IPS DF 4.7 (cell line): ENCODE measurements around the gene MRPS14.
"Not testable (repeated sequence)": the region's sequence is repeated elsewhere in the genome, so short reads cannot be mapped to it uniquely, and the experiment has no call there.

ENCODE experiments used
- DNase-seq: peaks from one replicate; pipeline ENCODE4 v3.0.0-alpha.2; 2013; ENCODE audit warnings: low spot score; ENCODE audit errors: extremely low read depth

The MRPS14 gene

DNA sequence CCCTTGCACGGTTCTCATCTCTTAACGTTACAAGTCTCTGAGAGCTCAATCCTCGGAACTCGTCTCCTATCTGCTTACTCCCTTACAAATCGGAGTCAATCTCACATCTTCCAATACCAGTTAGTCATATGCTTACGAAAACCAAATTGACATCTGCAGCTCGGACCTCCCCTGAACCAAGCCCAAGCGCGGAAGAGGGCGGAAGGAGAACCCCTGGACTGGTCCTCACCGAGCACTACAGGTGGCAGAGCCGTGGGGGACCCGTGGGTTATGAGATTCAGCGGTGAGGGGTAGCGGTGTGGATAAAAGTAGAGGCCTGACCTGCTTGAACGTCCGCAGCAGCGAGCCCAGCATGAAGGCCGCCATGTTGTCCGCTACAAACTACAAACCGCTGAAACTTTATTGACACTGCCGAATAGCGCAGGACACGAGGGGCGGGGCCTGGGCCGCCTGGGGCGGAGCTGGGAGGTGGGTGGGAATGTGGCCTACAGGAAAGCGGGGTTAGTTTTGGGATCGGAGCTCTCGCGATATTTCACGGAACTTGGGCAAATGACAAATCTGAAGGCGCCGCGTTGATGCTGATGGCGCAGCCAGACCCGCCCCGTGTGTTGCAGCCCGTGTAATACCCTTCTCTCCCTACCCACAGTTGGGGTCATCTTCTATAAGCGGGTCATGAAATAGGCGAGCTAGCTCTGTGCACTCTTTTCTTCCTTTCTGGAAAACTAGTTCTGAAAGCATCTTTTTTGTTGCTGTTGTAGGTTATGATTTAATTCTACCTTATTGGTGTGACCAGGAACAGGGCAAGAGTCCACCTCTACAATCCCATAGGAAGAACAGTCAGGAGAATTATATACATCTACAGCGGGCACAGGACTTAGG is at the start of gene MRPS14:
Gene MRPS14 (minus strand): TSS at position 383 of the 879 bp plus-strand sequence. CDS start 17 bp downstream, at position 366.
- DNase-seq, result peak; percentile 100

DNA sequence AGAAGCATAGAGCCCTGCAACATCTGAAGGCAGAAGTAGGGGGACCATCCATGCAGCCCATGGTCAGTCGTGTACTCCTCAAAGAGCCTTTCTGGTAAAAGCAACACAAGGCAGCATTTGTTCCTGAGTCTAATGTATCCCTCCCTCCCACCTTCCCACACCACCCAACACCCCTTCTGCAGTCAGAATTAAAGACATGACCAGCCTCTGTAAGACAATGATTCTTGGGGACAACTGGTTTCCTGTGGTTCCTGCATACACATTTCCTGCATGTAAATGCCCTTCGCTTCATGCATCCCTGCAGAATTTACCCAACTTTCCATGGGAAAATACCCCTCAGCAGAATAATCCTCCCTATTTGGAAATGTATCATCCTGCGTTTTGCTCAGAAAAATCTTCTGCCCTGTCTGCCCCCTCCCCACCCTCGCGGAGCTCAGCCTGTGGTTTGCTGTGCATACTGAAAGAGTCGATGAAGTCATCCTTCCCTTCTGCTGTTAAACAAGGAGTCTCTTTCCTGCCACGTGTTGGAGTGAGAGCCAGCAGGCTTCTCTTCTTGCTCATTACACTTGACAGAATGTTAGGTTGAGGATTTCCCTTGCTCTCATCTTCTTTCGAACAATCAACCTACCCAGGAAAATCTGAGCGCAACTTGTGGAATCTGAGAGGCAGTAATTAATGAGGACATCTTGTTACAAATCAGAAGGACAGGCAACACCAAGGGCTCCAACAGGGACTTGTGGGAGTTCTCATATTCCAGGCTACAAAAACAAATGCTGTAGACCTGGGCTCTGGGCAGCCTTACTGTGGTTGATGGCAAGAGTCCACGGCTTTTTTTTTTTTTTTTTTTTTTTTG is 49.1 kb upstream of the MRPS14 start:
- no peak for DNase-seq

DNA sequence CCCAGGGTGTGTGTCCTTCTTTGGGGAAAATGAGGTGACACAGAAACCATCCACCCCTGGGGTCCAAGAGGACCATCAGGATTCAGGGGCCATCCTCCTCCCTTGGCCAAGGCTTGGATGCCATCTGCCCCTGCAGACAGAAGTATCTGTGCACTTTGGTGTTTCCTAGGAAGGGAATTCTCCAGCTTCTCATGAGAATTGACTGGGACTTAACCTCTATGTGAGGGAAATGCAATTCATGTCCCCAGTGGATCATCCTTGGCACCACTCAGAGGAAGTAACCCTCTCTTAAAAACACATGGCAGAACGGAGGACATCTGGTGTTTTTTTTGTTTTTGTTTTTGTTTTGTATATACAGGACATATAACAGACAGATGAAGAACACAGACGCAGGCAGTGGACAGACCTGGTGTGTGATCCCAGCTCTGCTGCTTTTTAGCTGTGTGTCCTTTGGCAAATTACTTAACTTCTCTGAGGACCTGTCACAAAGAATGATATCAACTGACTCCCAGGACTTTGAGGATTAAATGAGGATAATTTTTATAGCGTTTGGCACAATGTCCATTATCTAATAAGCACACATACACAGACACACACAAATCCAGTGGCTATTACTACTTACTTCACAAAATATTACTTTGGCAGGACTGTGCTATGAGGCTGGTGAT is 48.2 kb upstream of the MRPS14 start:
- DNase-seq, result no peak

DNA sequence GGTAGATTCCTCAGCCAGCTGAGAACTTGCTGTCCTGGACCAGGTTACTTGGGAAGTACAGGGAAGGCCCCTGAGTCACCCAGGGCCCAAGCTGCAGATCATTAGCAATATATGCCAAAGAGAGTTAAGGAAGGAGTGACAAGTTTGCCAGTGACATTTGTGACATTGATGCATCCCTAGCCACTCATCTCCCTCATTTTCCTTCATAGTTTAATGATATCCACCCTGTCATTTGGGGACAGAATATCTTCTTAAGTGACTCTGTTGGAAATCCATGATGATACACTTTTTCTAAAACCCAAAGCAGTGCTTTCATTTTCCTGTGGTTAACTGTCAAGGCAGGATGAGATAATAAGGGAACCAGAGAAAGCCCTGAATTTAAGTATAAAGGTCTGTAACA is 47.6 kb upstream of the MRPS14 start:
- DNase-seq, result no peak

DNA sequence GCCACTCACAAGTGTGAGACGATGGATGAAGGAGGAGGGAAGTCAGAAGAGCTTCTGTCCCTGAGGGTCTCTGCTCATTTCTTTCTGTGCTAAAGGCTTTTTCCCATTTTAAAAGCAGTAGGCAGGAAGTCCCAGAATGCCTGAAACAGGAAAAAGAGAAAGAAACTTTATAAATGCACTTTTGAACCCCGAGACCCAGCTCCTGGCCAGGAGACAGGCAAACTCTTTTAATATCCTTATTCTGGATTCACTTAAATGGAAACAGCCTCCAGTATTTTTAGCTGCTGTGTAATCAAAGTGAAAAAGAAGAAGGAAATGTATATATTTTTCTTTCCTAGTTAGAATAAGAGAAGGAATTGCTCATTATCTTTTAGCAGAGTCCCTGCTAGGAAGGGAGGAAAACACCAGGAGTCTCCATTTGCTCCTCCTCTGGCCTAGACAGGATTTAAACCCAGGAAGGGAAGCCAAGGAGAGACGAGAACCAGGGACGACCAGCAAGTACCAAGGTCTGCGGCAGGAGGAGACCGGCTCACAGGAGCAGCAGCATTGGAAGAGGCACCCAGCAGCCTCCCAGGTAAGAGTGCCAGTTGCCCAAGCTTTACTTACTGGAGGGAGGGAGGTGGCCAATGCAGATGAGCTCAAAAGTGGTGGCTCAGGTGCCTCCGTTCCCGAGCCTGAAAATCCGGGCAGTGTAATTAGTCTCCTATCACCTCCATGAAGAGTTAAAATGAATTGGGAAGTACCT is 44.3 kb upstream of the MRPS14 start, which contains the start of gene TNN:
Gene TNN (plus strand): TSS at position 472 of the 745 bp plus-strand sequence. CDS start 9,586 bp downstream, outside the sequence.
- DNase-seq, result no peak

DNA sequence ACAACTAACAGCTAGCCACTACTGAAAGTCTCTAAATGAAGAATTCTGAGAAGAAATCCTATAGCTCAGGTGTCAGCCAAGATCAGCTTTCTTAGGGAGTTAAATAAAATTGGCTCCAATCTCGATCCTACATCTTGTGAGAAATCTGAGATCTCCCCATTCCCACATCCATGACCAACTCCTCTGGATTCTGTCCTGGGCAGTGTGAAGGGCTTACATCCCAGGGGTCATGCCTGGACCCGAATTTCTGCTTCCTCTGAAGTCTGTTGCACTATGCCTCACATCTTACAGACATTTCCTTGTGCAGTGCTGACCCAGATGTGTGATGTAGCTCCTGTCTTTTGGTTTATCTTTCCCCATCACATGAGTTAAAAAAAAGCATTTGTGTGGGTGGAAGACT is 39.6 kb upstream of the MRPS14 start:
- no peak for DNase-seq

DNA sequence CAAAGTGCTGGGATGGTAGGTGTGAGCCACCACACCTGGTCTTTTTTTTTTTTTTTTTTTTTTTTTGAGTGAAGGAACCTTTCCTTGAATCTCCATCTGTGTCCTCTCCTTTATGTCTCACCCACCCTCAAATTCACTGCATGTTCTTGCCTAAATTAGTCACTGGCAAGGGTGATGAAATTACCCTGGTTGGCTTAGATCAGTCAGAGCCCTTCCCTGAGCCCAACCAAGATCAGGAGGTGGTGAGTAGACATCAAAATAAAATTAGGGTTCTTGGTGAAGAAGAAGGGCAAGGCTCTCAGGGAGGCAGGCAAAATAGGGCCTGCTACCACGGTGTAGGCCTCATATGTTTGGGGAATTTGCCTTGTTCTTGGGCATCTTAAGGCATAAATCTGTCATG is 39.1 kb upstream of the MRPS14 start:
- no peak for DNase-seq

DNA sequence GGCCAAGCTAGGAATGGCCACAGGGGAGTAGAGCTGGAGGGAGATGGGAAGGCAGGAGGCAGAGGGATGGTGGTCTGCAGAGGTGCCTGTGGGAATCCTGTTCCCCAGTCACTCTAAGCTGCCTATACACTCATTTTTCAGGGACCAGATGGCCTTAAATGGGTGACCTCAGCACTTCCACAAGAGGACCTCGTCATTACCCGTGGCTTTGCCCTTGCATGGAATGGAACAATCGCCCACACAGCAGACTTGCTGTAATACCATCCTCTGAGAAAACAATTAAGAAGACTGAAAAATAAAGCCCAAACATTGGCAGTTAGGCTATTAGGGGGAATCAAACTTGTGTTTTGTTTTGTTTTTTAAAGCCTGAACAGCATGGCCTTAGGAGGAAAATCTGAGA is 31.5 kb upstream of the MRPS14 start:
- no peak for DNase-seq

DNA sequence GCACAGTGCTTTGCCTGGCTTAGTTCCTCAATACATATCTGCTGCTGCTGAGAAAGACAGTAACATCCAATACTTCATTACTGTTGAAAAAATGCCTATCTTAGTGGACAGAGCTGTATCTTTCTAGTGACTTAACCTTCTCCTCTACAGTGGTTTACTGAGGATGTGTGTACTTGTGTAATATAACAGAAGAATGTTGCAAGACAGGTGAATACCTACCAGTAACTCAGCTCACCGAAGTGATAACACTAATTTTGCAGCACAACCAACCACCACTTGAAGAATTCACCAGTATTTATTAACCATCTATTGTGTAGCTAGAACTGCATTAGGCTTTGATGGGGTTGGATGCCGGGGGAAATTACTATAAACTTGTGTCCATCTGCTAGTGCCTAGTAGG is 27.8 kb upstream of the MRPS14 start:
- no peak for DNase-seq

DNA sequence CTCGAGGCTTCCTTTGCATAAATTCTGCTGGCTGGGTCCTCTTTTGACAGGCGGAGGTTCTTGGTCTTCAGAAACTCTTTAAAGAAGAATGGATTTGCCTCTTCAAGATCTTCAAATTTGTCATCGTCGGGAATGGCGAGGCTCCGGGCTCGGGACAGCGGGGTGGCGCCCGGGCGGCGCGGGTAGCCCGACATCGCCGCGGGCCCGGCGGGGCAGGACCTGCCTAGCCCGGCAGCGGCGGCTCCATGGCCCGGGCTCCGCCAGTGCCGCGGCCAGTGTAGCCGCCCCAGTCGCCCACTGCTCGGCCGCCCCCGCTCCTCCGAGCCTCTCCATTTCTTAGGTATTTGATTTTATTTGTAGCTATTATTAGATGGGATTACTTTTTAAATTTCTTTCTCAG is 22.3 kb upstream of the MRPS14 start:
- no peak for DNase-seq

DNA sequence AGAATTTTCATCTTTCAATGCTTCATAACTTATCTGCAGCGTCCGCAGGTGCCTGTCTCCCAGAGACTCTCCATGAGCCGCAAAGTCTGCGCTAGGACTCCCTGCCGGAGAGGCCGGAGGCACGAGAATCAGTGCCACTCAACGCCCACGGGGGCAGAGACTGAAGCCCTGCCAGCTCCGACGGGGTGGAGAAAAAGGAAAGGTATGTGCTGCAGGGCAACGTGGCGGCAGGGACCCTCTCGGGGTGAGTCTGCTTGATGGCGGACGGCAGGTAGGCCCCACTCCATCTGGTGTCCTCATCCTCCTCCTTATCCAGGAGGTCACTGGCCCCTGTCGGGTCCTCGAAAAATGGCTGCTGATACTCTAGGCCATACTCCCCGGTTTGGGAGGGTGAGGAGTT is 21.9 kb upstream of the MRPS14 start:
- DNase-seq, result no peak

DNA sequence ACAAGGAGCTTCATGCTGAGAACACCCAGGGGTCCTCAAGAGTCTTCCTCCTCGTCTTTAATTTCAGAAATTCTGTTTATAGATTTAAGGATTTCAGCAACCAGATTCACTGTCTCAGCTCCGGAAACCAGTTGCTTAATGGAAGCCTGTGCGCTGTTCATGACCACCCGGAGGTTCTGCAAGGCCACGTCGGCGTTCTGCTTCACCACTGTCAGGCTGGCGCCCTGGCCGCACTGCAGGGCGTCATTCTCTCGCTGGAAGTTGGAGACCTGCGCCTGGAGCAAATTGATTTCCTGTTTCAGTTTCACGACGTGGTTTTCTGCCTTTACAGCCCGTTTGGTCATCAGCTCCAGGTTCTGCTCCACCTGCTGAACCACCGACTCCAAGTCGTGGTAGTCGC is 21.4 kb upstream of the MRPS14 start:
- not testable (repeated sequence) for DNase-seq

DNA sequence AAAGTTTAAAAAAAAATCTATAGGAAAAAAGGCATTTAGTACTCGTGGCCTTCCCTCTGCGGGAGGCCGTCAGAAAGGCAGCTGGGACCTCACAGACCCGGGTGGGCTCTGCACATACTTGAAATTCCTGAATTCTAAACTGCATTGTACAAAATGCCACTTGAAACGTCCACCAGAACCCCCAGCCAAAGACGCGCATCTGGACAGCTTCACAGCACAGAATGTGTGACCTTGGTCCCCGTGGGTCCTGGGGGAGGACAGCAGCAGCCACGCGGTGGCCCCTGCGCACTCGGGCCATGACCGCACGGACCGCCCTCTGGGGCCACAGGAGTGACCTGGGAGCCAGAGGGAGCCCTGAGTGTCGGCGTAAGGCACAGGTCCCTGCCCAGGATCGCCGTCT is 20.6 kb upstream of the MRPS14 start:
- no peak for DNase-seq

DNA sequence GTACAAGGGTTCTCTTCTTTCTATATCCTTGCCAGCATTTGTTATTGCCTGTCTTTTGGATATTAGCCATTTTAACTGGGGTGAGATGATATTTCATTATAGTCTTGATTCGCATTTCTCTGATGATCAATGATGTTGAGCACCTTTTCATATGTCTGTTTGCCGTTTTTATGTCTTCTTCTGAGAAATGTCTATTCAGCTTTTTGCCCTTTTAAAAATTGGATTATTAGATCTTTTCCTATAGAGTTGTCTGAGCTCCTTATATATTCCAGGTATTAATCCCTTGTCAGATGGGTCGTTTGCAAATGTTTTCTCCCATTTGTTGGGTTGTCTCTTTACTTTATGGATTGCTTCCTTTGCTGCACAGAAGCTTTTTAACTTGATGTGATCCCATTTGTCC is 19.4 kb upstream of the MRPS14 start:
- DNase-seq, result no peak

DNA sequence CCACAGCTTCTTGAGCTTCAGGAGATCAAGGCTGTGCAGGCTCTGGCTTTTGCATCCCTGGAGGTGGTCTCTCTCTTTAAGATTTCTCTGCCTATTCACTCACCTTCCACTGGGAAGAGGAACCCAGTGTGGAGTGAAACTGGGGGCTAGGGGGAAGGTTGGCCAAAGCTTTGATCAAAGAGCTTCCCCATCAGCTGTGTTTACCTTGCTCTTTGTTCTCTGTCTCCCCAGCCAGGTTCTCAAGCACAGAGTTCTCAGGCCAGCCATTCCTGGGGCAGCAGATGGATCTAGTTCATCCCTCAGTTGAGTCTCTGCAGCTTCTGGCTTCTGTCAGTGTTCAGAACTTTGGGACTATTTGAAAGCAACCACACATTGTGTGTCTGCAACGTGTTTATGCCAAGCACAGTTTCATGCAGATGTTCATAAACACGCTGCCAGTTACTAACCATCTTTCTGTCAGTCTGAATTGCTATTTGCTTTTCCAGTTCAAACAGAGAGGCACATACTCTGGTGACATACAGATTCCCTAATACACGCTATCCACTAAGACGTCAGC is 17.2 kb upstream of the MRPS14 start:
- DNase-seq, result no peak

DNA sequence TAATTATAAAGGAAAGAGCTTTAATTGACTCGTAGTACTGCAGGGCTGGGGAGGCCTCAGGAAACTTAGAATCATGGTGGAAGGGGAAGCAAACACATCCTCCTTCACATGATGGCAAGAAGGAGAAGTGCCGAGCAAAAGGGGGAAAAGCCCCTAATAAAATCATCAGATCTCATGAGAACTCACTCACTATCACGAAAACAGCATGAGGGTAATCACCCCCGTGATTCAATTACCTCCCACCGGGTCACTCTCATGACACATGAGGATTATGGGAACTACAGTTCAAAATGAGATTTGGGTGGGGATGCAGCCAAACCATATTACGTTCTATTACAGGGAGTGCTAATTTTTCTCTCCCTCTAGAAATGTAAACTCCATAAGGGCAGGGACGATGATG is 14.2 kb upstream of the MRPS14 start:
- DNase-seq, result no peak

DNA sequence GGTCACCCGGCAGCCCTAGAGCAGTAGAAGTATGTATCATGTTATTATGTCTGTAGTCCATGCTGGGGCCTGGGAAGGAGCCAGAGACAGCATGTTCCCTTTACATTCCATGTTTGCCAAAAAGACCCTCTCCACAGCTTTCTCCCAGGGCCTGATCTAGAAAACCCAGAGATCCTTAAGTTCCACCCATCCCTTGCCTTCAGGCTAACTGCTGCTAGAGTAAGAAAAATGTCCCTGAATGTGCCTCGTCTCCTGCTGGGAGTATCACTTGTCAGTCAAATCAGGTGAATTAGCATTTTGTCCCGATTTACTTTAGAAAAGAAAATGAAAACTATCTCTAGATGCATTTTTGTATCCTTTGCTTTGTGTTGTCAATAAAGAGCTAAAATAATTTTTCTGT is 13.3 kb upstream of the MRPS14 start:
- no peak for DNase-seq

DNA sequence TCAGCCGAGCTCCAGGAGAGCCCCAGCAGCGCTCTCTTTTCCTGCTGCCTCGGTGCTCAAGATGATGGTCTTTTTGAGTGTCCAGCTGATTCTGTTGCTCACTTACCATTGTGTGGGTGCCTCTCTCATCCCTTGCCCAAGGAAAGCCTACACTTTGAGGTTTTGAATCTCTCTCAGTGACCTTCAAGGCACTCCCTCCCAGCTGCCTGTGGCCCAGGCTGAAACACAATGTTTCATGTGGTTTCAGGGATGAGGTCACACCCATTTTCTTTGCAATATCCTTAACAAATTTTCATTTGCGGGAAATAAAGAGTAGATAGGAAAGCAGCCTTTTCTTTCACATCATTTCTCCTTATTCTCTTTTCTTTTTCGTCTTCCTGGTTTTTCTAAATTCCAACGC is 12.6 kb upstream of the MRPS14 start:
- no peak for DNase-seq

DNA sequence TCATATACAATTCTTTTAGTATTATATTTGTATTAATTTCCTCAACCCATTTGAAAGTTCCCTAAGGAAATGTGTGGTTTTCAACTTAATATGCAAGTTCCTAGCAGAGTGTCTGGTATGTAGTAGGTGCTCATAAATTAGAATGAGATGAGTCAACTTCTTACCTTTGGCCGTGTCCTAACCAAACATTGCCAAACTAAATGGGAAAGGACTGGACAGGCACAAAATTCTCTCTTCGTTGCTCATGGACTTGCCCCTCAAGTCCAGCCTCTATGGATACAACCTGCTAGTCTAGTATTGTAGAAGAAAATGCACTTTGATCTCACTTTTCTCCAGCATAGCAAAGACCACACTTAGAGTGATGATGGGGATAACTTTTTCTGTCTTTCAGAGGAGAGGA is 11.6 kb upstream of the MRPS14 start:
- DNase-seq, result no peak

DNA sequence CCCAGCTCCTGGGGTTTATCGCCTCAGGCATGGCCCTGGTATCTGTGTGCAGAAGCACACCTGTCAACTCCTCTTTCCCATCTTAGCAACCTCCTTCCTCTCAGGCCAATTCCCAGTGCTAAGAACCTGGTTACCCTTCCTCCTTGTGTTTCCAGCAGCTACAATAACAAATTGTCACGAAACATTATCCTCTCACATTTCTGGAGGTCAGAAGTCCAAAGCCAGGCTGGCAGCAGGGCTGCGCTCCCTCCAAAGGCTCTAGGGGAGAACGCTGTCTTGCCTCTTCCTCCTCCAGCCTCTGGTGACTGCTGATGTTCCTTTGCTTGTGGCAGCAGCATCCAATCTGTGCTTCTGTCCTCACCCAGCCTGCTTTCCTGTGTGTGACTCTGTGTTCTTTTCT is 10.7 kb upstream of the MRPS14 start:
- DNase-seq, result no peak

DNA sequence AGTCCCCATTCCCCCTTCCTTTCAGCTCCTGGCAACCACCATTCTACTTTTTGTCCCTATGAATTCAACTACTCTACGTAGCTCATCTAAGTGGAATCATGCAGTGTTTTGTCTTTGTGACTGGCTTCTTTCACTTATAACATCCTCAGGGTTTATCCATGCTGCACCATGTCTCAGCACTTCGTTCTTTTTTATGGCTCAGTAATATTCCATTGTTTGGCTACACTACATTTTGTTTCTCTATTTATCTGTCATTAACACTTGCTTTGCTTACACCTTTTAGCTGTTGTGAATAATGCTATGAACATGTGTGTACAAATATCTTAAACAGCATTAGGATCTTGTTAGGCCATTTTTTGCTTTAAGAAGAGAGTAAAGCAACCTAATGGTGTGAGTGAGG is 1.5 kb upstream of the MRPS14 start:
- no peak for DNase-seq
